Activated CD4-positive, alpha-beta T cell treated with anti-CD3 and anti-CD28 coated beads, Interleukin-2, amount 10 ng/mL, durations not matched to agents 7 days and 5 days (primary cell): ENCODE measurements around the gene C16orf90. TPM values are rescaled to one million over a fixed set of nuclear protein-coding genes. Genes with fewer than 3 reads are reported as not detected.
"Not testable (repeated sequence)": the region's sequence is repeated elsewhere in the genome, so short reads cannot be mapped to it uniquely, and the experiment has no call there.

ENCODE experiments used
- CTCF ChIA-PET: fragments of 350-600 bp; sonication (Branson Sonifier 250); formaldehyde crosslinking; loops from one replicate; lab custom pipeline; 2021; ENCODE audit warnings: antibody characterized with exemption; lab: Charles Lee
- POLR2A ChIA-PET: fragments of 350-600 bp; sonication (Branson Sonifier 250); formaldehyde crosslinking; loops from one replicate; lab custom pipeline; 2021; ENCODE audit warnings: antibody characterized with exemption; lab: Charles Lee
- DNase-seq: peaks from one replicate; pipeline ENCODE4 v3.0.0-alpha.2; 2020
- H3K27ac Mint-ChIP-seq: one replicate; pipeline ENCODE4 v1.8.0; 2021; ENCODE audit warnings: mild to moderate bottlenecking, moderate library complexity, mixed read lengths
- H3K27me3 Mint-ChIP-seq: one replicate; pipeline ENCODE4 v1.8.0; 2021; ENCODE audit warnings: mixed read lengths
- H3K36me3 Mint-ChIP-seq: one replicate; pipeline ENCODE4 v1.8.0; 2021; ENCODE audit warnings: low read depth, mixed read lengths
- H3K4me1 Mint-ChIP-seq: one replicate; pipeline ENCODE4 v1.8.0; 2021; ENCODE audit warnings: mixed read lengths
- H3K4me3 Mint-ChIP-seq: one replicate; pipeline ENCODE4 v1.8.0; 2021; ENCODE audit warnings: mild to moderate bottlenecking, moderate library complexity, mixed read lengths
- H3K9me3 Mint-ChIP-seq: one replicate; pipeline ENCODE4 v1.8.0; 2021; ENCODE audit warnings: mixed read lengths
- total RNA-seq, 2 experiments: library from RNA; stranded (reverse); gene quantifications; one replicate each; pipeline ENCODE4 v1.2.3, GENCODE V29; 2021

Gene C16orf90, protein sequence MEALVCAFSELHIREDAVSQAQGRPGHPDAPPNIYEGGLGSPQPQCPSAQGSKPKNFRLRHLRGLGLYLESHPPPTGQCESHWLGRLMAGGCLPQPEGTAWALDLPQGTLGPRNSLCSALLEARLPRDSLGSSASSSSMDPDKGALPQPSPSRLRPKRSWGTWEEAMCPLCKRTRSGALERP
- total RNA-seq: not detected

GRCh38 chr16:3495176-3495575 is at the start of gene C16orf90:
Gene C16orf90, minus strand, starts transcription at chr16:3495489. Its CDS starts 68 bp downstream, at chr16:3495421.
- Mint-ChIP-seq H3K27me3 (no peaks in the 10 kb centered on the region), H3K9me3 (no peaks in the 10 kb centered on the region), H3K36me3 (no peaks in the 10 kb centered on the region), H3K4me1 (peaks cover 6% of the 10 kb centered on the region), H3K4me3 (no peak within 1 kb of the TSS), H3K27ac (no peak within 1 kb of the TSS)
- ChIA-PET CTCF (no interaction called here), POLR2A (no interaction called here)
- DNase-seq: no peak

DNA sequence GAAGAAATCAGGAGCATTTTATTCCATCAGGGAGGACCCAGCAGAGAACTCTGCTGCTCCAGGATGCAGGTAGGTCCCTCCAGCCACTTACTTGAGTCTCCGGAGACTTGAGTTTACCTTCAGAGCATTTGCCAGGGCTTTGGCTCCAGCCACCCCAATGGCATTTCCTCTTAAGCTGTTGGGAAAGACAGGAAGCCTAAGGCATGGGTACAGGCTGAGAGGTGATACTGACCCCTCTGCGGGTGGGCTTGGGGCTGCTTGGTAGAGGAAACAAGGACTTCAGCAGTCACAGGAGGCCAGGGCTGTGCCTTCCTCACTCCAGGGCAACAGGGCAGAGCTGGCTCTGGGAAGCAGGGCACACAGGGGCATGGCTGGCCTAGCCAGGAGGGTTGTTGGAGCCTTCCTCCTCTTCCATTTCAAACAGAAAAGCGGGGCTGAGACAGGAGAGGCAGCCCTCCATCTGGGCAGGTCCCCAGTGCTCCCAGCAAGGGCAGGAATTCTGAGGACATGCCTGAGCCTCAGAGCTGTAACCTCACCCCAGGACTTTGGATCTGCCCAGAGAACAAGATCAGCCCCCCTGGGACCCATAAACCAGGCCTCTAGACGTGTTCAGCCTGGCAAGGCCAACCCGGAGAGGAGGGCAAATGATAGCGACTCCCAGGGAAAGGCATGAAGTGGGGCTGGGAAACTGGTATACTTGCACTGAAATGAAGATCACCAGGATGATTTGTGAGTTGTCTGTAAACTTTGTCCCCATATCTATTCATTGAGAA is 47.5 kb upstream of the C16orf90 start:
- Mint-ChIP-seq H3K4me1 (no peaks in the 10 kb centered on the region), H3K4me3 (no peak overlapping the region), H3K36me3 (peaks cover 63% of the 10 kb centered on the region), H3K27me3 (no peaks in the 10 kb centered on the region), H3K27ac (no peak overlapping the region), H3K9me3 (no peaks in the 10 kb centered on the region)
- CTCF ChIA-PET: interaction anchor here (0.5 kb wide), 1 partner anchor 212 kb away, joined by 3 read pairs; no protein-coding TSS in a partner anchor
- no peak for DNase-seq
- POLR2A ChIA-PET: no interaction called here

DNA sequence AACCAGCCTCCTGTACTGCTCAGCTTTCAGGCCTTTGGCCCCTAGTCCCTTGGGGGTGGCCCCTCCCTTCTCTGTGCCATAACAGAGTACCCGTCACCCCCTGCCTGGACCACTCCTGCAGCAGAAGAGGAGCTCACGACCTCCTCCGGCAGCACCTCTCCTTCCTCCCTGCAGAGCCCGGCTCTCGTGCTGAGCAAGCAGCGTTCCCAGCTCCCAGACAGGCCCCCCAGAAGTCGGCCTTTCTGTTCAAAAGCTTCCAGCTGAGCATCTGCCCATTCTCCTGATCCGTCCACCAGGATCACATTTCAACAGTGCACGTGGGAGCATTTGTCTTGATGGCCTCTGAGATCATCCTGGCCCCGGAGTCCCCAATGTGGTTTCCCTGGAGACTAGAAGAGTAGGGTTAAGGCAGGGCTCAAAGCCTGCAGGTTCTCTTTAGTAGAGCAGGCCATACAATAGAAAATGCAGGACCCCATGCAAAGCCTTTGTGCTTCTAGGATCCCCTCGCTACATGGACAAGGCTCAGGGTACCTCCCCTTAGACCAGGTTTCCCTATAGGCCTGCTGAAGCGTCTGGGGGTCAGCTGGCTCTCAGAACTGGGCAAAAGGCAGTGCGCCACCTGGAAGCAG is 46.4 kb upstream of the C16orf90 start:
- POLR2A ChIA-PET: no interaction called here
- no peaks in the 10 kb centered on the region for H3K4me1 Mint-ChIP-seq
- DNase-seq: no peak
- H3K27ac Mint-ChIP-seq: no peak overlapping the region
- H3K27me3 Mint-ChIP-seq: no peaks in the 10 kb centered on the region
- no peak overlapping the region for H3K4me3 Mint-ChIP-seq
- H3K9me3 Mint-ChIP-seq: no peaks in the 10 kb centered on the region
- CTCF ChIA-PET: interaction anchor here (0.6 to 2.1 kb wide), 3 partner anchors 11 to 362 kb away, joined by 3 to 5 read pairs (median 4); no protein-coding TSS in a partner anchor
- peaks cover 60% of the 10 kb centered on the region for H3K36me3 Mint-ChIP-seq

- Mint-ChIP-seq H3K9me3 (no peaks in the 10 kb centered on the region), H3K4me1 (peaks cover 2% of the 10 kb centered on the region), H3K27me3 (no peaks in the 10 kb centered on the region), H3K36me3 (peaks cover 61% of the 10 kb centered on the region), H3K27ac (no peak overlapping the region), H3K4me3 (no peak overlapping the region)
- POLR2A ChIA-PET: no interaction called here
- CTCF ChIA-PET: no interaction called here
- no peak for DNase-seq
Measured at GRCh38 chr16:3538222-3538621, 42.9 kb upstream of the C16orf90 start.

GRCh38 chr16:3536851-3537250 is 41.6 kb upstream of the C16orf90 start:
- DNase-seq: no peak
- Mint-ChIP-seq H3K4me1 (peaks cover 2% of the 10 kb centered on the region), H3K27me3 (no peaks in the 10 kb centered on the region), H3K4me3 (no peak overlapping the region), H3K9me3 (no peaks in the 10 kb centered on the region), H3K27ac (no peak overlapping the region), H3K36me3 (peaks cover 63% of the 10 kb centered on the region)
- ChIA-PET POLR2A (no interaction called here), CTCF (interaction anchor here (0.9 to 1.7 kb wide), 4 partner anchors 9 to 28 kb away, joined by 3 to 5 read pairs (median 4); no protein-coding TSS in a partner anchor)

DNA sequence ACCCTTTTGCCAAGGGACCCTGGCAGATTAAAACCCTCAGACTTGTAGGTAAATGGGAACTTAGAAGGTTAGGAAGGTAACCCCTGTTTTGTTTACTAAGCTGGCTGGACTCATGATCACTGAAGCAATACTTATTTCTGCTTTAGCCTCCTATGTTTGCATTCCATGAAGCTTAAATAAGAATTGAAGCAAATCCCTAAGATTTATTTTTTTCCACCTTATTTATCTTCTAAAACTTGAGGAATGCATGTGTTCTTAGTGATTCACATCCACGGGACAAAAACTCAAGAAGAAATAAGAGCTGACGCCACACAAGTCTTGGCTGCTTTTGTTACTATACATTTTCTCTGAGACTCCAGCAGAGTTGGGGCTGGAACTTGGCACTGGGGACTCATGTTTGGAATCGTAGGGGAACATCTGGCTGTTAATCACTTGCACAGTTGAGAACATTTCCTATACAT is 41.0 kb upstream of the C16orf90 start:
- ChIA-PET CTCF (interaction anchor here (1.2 to 1.7 kb wide), 2 partner anchors 8 to 11 kb away, joined by 4 to 5 read pairs; no protein-coding TSS in a partner anchor), POLR2A (no interaction called here)
- H3K27ac Mint-ChIP-seq: peak overlapping the region; percentile 62
- no peaks in the 10 kb centered on the region for H3K27me3 Mint-ChIP-seq
- DNase-seq: no peak
- H3K9me3 Mint-ChIP-seq: no peaks in the 10 kb centered on the region
- H3K4me1 Mint-ChIP-seq: peaks cover 2% of the 10 kb centered on the region
- H3K36me3 Mint-ChIP-seq: peaks cover 63% of the 10 kb centered on the region
- H3K4me3 Mint-ChIP-seq: no peak overlapping the region

DNA sequence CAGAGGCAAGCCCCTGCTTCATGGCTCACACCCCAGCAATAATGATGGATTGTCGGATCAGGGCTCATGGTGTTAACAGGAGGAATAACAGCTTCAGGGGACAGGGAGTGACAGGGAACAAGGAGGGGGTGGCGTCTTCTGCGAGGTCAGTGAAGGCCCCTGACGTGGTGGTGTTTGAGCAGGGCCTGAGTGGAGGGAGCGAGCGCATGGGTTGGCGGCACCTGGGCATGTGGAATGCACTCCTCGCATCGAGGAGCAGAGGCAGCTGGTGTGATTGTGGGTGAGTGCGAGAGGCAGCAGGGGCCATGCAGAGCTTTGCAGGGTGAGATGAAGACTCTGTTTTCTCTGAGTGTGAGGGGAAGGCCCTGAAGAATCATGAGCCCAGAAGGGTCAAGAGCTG is 38.8 kb upstream of the C16orf90 start:
- Mint-ChIP-seq H3K4me1 (peaks cover 2% of the 10 kb centered on the region), H3K9me3 (no peaks in the 10 kb centered on the region), H3K27ac (peak overlapping the region; percentile 25), H3K36me3 (peaks cover 55% of the 10 kb centered on the region), H3K27me3 (no peaks in the 10 kb centered on the region), H3K4me3 (no peak overlapping the region)
- ChIA-PET CTCF (no interaction called here), POLR2A (no interaction called here)
- no peak for DNase-seq

DNA sequence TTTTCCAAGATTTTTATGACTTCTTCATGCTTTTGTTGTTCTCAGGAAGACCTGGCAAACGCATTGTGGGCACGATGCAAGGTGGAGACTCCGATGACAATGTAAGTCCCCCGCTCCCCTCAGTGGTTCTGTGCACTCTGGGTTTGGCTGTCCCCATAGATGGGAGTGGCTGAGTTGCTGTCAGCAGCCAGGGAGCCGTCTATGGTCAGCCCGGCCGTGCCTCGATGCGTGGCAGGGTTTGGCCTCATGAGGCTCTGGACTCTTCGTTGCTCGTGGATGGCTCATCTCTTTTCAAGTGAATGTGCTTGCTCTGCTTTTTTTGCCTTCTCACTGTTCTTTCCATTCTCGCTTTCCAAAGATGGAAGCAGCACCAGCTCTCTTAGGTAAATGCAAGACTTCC is 37.5 kb upstream of the C16orf90 start:
- H3K9me3 Mint-ChIP-seq: no peaks in the 10 kb centered on the region
- H3K27ac Mint-ChIP-seq: no peak overlapping the region
- CTCF ChIA-PET: interaction anchor here (1.0 kb wide), 1 partner anchor 35 kb away, joined by 3 read pairs; no protein-coding TSS in a partner anchor
- POLR2A ChIA-PET: no interaction called here
- no peaks in the 10 kb centered on the region for H3K27me3 Mint-ChIP-seq
- H3K36me3 Mint-ChIP-seq: peaks cover 63% of the 10 kb centered on the region
- no peak overlapping the region for H3K4me3 Mint-ChIP-seq
- no peak for DNase-seq
- peaks cover 7% of the 10 kb centered on the region for H3K4me1 Mint-ChIP-seq

- DNase-seq: no peak
- CTCF ChIA-PET: interaction anchor here (1.2 kb wide), 1 partner anchor 11 kb away, joined by 5 read pairs; no protein-coding TSS in a partner anchor
- POLR2A ChIA-PET: no interaction called here
- Mint-ChIP-seq H3K36me3 (peaks cover 58% of the 10 kb centered on the region), H3K9me3 (no peaks in the 10 kb centered on the region), H3K27ac (peak overlapping the region; percentile 55), H3K4me3 (no peak overlapping the region), H3K27me3 (no peaks in the 10 kb centered on the region), H3K4me1 (peaks cover 12% of the 10 kb centered on the region)
Measured at GRCh38 chr16:3530371-3530914, 35.2 kb upstream of the C16orf90 start.

GRCh38 chr16:3529175-3529574 is 33.9 kb upstream of the C16orf90 start:
- ChIA-PET CTCF (no interaction called here), POLR2A (no interaction called here)
- H3K9me3 Mint-ChIP-seq: no peaks in the 10 kb centered on the region
- peaks cover 59% of the 10 kb centered on the region for H3K36me3 Mint-ChIP-seq
- DNase-seq: no peak
- peaks cover 13% of the 10 kb centered on the region for H3K4me1 Mint-ChIP-seq
- peak overlapping the region; percentile 63 for H3K27ac Mint-ChIP-seq
- H3K4me3 Mint-ChIP-seq: no peak overlapping the region
- no peaks in the 10 kb centered on the region for H3K27me3 Mint-ChIP-seq

DNA sequence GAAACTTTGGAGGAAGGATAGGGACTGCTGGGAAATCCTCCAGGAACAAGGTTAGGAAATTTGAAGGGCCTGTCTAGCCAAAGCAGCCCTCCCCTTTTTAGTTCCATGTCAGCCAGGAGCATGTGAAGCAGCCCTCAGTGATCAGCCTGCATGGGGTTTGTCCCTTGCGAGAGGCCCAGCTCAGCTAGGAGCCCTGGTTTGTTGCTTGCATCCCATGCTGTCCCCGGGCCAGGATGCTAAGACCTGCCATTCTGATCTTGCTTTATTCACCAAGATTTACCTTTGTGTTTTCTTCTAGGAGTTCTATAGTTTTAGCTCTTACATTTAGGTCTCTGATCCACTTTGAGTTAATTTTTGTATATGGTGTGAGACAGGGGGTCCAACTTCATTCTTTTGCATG is 33.1 kb upstream of the C16orf90 start:
- Mint-ChIP-seq H3K4me1 (peaks cover 12% of the 10 kb centered on the region), H3K36me3 (peaks cover 57% of the 10 kb centered on the region), H3K9me3 (no peaks in the 10 kb centered on the region), H3K27me3 (no peaks in the 10 kb centered on the region), H3K27ac (no peak overlapping the region), H3K4me3 (no peak overlapping the region)
- ChIA-PET POLR2A (no interaction called here), CTCF (interaction anchor here (1.2 kb wide), 1 partner anchor 8 kb away, joined by 4 read pairs; no protein-coding TSS in a partner anchor)
- no peak for DNase-seq

- POLR2A ChIA-PET, H3K27me3 Mint-ChIP-seq, H3K9me3 Mint-ChIP-seq, H3K4me3 Mint-ChIP-seq: not testable (repeated sequence)
- CTCF ChIA-PET: interaction anchor here (0.5 to 1.6 kb wide), 5 partner anchors 8 to 646 kb away, joined by 3 to 7 read pairs (median 4); no protein-coding TSS in a partner anchor
- DNase-seq: peak; percentile 48
- H3K36me3 Mint-ChIP-seq: peaks cover 57% of the 10 kb centered on the region
- H3K27ac Mint-ChIP-seq: peak overlapping the region; percentile 21
- peaks cover 12% of the 10 kb centered on the region for H3K4me1 Mint-ChIP-seq
Measured at GRCh38 chr16:3527216-3527829, 32.0 kb upstream of the C16orf90 start.
